Epidermal melanocyte (primary cell): ENCODE measurements around the gene SNED1.
A peak's percentile ranks its signal among the peaks of the same experiment; 100 is the strongest.
"Not testable (repeated sequence)": the region's sequence is repeated elsewhere in the genome, so short reads cannot be mapped to it uniquely, and the experiment has no call there.

Experiments
- DNase-seq: peaks from one replicate; pipeline ENCODE4 v3.0.0; 2011; ENCODE audit warnings: low spot score; ENCODE audit not compliant: insufficient read length

The SNED1 gene

DNA sequence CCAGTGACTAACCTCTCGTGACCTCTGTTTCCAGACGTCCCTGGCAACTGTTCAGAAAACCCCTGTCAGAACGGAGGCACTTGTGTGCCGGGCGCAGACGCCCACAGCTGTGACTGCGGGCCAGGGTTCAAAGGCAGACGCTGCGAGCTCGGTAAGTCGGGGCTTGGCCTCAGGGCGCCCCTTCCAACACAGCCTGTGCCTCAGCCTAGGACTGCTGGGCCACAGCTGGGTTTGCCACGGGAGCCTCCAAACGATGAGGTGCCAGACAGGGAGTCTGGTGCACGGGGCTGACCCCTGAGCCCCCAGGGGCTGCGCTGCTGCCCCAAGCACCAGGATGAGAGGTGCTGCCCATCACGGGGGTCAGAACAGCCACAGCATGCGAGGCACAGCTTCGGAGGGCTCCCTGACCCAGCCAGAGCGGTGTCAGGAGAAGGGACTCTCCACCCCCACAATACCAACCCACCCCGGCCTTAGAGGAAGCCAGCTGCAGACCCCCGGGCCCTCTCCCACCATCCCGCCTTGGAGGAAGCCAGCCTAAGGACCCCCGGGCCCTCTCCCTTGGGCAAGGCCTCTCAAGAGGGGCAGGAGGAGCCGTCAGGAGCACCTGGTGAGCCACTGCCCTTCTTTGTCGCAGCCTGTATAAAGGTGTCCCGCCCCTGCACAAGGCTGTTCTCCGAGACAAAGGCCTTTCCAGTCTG lies 83.4 kb downstream of the SNED1 start:
- DNase-seq: no peak

GRCh38 chr2:241082341-241083090 lies 84.1 kb downstream of the SNED1 start:
- DNase-seq: no peak

DNA sequence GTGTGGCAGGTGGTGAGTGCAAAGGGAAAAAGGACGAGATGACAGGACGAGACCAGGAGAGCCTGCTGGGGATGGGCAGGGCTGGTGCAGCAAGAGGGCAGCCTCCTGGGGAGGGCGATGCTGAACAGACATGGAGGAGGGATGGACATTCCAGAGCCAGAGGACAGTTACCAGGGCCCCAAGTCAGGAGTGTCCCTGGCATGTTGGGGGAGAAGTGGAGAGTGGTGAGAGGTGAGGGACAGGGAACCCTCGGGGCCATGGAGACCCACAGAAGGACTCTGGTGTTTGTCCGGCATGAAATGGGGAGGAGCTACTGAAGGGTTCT lies 84.6 kb downstream of the SNED1 start:
- no peak for DNase-seq

DNA sequence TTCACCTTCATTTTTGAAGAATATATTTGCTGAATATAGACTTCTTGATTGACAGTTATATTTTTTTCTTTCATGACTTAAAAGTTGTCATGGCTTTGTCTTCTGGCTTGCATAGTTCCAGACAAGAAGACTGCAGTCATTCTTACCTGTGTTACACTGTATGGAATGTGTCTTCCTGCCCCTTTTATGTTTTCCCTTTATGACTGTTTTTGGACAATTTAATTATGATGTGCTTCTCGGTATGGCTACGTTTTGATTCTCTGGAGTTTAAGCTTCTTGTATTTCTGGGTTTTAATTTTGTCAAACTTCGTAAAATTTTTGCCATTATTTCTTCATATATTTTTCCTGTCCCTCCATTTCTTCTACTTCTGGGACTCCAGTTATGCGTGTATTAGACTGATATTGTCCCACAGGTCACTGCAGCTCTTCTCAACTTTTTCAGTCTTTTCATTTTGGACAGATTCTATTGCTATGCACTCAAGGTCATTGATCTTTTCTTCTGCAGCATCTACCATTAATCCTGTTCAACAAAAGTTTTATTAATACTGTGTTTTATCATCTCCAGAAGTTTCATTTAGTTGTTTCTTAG lies 86.5 kb downstream of the SNED1 start:
- DNase-seq: no peak

- no peak for DNase-seq
Measured at GRCh38 chr2:241087420-241088268, 89.2 kb downstream of the SNED1 start.

DNA sequence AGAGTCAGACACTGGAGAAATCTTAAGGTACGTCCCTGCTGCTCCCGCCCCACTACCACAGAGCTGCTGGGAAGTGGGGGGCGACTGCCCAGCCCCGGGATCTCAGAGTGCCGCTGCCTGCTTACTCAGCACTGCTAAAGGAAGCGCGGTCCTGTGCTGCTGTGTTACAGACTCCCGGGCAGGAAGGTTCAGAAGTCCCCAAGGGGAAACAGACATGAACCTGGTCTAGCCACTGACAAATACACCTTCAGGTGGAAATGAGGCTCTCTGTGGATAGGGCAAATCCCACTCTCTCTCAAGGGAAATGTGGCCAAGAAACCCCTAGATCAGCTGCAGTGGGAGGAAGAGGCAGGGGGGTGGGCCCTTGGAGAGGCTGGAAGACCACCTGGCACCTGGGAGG lies 90.0 kb downstream of the SNED1 start:
- no peak for DNase-seq

DNA sequence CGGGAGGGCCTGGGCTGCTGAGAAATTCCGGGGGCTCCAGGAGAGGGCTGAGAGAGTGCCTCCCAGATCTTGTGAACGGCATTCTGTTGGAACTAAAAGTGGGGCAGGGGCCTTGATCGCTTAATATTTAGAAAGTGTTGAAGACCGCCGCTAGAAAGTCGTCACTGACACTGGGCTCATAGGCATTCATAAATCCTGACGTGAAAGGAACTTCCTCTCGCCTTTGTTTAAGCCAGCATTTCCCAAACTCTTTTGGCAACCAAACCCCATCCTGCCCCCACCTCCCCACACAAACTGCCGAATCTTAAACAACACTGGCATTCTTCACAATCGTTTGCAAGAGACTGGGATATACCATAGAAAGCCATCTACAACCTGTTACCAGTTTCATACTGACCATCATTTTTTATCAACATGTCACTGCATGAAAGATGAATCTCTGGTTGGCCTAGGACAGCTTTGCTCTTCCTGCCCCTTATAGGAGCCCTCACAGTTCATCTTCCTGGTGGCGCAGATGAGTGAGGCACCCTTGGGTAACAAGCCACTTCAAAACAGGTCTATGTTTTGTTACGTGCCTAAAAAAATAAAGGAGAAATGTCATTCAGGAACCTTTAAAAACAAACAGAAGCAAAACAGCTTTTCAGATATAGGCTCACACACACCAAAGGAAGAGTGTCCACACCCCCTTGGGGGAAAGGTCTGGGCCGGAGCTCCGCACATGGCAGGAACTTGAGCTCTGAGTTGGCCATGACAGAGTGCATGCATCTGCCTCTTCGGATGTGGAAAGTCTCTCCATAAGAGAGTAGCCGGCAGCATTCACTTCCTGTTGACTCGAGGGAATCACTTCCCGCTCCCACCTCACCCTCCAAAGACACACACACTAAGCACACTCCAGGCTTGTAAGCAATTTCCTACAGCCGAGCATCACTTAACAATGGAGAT lies 90.6 kb downstream of the SNED1 start:
- no peak for DNase-seq

DNA sequence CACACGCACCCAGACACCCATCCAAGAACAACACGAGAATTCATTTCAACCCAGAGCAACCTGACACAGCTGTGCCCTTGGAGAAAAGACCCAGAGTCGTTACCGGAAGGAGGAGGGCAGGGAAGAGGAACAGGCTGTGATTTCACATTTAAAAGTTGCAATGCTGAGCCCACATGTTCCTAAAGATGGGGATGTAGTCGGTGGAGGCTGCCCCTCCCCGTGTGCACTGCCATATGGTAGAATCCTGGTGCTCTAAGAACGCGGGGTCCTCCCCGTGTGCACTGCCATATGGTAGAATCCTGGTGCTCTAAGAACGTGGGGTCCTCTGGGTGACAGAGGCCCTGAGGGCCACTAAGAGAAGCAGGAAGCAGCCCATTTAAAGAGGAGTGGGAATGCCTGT lies 92.8 kb downstream of the SNED1 start:
- no peak for DNase-seq

- no peak for DNase-seq
Measured at GRCh38 chr2:241091734-241092445, 93.5 kb downstream of the SNED1 start.

- DNase-seq: no peak
Measured at GRCh38 chr2:241092677-241093076, 94.3 kb downstream of the SNED1 start.

GRCh38 chr2:241093133-241093781 lies 94.8 kb downstream of the SNED1 start:
- not testable (repeated sequence) for DNase-seq

DNA sequence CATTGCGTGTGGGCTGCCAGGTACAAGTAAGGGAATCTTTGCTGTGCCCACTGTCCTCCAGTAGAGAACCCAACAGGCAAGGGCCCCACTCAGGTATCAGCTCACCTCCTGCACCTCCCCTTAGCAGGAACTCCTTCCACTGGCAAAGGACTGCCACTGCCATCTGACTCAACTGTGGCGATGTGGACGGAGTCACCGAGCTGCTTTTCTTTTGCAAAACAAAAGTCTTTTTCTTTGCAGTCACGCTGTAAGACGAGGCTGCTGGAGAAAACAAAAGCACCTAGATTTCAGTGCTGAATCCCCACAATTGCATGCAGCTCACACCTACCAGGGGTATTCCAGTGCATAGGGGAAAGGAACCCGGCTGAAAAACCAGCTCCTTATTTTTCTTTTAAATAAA lies 95.8 kb downstream of the SNED1 start:
- DNase-seq: no peak

DNA sequence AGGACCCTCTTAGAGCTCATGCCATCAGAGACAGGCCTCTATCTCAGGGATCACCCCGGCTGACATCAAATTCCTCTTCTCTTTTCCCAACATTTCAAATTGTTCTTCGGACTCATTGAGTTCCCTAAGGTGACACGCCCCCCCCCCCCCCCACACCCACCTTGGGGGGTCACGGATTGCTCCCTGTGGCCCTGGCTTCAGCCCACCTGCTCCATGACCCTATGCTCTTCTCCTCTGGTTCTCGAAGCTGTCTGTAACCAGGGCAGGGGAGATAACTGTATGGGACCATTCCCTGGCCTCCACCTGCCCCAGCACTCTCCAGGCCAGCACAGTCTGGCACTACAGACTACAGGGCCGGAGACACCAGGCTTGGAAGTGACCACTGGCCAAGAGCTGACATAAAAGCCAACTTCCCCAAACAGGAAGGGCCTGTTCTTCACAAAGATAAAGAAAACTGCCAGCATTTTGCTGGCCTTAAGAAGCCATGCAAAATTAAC lies 96.6 kb downstream of the SNED1 start:
- no peak for DNase-seq

GRCh38 chr2:241095594-241096290 lies 97.3 kb downstream of the SNED1 start:
- DNase-seq: no peak

DNA sequence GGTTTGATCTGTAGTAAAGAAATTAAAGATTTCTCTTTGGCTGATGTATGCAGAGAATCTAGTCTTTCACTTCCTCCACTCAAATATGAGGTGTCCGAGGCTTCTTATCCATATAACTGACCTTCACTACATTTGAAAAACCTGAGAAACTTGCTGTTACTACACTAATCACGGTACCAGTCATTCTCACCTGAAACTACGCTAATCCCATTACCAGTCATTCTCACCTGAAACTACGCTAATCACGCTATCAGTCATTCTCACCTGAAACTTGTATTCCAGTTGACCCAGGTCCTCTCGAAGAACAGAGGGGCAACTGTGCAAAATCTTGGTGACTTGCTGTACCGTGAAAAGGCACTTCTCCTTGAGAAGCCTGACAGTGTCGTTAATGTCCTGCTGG lies 98.6 kb downstream of the SNED1 start:
- no peak for DNase-seq

DNA sequence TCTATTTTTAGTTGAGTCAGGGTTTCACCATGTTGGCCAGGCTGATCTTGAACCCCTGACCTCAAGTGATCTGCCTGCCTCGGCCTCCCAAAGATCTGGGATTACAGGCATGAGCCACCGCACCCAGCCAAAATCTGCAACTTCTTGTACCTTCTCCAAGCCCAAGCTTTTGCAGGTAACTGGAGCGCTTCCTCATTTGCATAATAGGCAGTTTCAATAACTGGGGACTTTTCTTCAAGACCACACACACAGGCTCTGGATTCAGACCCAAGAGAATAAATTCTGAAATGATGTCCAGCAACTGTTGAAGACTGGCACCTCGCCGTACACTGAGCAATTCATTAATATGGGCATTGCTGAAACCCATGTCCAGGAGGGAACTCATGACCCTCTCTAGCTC lies 100.8 kb downstream of the SNED1 start:
- no peak for DNase-seq

DNA sequence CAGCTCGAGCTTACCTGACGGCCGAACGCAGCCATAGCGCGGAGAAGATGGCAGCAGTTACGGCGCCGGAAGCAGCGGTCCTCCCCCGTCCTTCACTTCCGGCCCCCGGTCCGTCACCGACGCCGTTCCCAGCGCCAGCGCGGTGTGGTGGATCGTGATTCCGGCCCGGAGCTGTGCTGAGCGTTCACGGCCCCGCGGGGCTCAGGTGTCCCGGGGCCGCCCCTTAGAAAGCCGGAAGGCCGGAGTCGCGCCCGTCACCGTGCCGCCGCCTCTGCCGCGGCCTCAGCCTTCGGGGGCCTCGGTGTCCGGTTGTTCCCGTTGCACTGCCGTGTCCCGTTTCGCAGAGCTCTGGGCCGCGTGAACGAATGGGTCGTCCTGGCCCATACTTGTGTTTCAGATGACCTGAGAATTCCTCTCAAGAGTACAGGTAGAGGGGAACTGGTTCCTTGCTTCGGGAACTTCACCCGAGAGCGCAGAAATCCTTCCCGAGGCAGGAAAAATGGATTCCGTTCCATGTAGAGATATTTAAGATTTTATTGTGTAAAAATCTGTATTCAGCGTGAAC lies 103.9 kb downstream of the SNED1 start, which contains the start of gene MTERF4:
MTERF4 (minus strand) TSS at position 49 of the 565 bp plus-strand sequence; CDS start at position 35, 14 bp downstream.
- DNase-seq: peak; percentile 73

- DNase-seq: no peak
Measured at GRCh38 chr2:241103176-241103595, 104.8 kb downstream of the SNED1 start.
